Bronchial epithelial cell (primary cell): ENCODE data around the gene CC2D2B. TPM values are rescaled to one million over a fixed set of nuclear protein-coding genes. Genes with fewer than 3 reads are reported as not detected.
A peak's percentile ranks its signal among the peaks of the same experiment; 100 is the strongest.

ENCODE experiments used
- DNase-seq: peaks from one replicate; pipeline ENCODE4 v3.0.0-alpha.2; 2010; ENCODE audit warnings: low read depth
- FAIRE-seq: peaks from 2 replicates; lab custom pipeline; 2011; peaks lifted over from hg19 to GRCh38; lab: Jason Lieb, UNC
- H3K27me3 ChIP-seq: 2 replicates; pipeline ENCODE4 v1.5.1; 2011; ENCODE audit warnings: low read length; ENCODE audit not compliant: control insufficient read depth, insufficient read depth
- H3K36me3 ChIP-seq: 2 replicates; pipeline ENCODE4 v1.5.1; 2011; ENCODE audit warnings: low read length; ENCODE audit not compliant: control insufficient read depth, insufficient read depth
- H3K4me3 ChIP-seq: 2 replicates; pipeline ENCODE4 v1.5.1; 2011; ENCODE audit warnings: mild to moderate bottlenecking, low read depth, low read length, control low read depth
- total RNA-seq: library from RNA; depleted of rRNA; stranded (reverse); fragments of >200 nt; gene quantifications from 2 replicates; pipeline ENCODE4 v1.2.1, GENCODE V29; 2014
- TF ChIP-seq, protein P1 (sequence below): IDR thresholded peaks from 2 replicates; pipeline ENCODE4 v1.5.1; 2011; ENCODE audit warnings: mild to moderate bottlenecking, moderate library complexity, low read length, control low read depth, inconsistent platforms; ENCODE audit not compliant: insufficient read depth, severe bottlenecking

Gene CC2D2B
- total RNA-seq, 1 donor from 2014 or later: not detected

GRCh38 chr10:96072674-96073073, 164.9 kb downstream of the CC2D2B start:
- TF ChIP-seq, protein P1, sequence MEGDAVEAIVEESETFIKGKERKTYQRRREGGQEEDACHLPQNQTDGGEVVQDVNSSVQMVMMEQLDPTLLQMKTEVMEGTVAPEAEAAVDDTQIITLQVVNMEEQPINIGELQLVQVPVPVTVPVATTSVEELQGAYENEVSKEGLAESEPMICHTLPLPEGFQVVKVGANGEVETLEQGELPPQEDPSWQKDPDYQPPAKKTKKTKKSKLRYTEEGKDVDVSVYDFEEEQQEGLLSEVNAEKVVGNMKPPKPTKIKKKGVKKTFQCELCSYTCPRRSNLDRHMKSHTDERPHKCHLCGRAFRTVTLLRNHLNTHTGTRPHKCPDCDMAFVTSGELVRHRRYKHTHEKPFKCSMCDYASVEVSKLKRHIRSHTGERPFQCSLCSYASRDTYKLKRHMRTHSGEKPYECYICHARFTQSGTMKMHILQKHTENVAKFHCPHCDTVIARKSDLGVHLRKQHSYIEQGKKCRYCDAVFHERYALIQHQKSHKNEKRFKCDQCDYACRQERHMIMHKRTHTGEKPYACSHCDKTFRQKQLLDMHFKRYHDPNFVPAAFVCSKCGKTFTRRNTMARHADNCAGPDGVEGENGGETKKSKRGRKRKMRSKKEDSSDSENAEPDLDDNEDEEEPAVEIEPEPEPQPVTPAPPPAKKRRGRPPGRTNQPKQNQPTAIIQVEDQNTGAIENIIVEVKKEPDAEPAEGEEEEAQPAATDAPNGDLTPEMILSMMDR: no peak
- Histone ChIP-seq H3K4me3 (no peak overlapping the region), H3K27me3 (no peaks in the 10 kb centered on the region), H3K36me3 (no peaks in the 10 kb centered on the region)
- DNase-seq (peak; percentile 10), FAIRE-seq (no peak)

DNA sequence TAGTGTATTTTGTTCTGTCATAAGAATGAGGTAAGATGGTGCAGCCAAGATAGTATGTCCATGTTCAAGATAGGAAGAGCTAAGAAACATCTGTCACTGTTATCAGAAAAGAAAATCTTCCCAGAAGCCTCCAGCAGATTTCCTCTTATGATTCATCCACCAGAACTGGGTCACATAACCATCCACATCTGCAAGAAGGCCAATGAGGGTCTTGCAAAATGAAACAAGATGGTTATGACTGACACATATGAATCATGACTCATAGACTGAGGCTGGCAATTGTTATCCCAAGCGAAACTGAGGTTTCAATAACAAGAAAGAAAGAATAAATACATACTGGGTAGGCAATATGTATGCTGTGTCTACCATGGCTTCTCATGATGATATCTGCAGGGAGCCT, 165.9 kb downstream of the CC2D2B start:
- TF ChIP-seq, protein P1: no peak
- no peak overlapping the region for H3K4me3 ChIP-seq
- H3K27me3 ChIP-seq: no peaks in the 10 kb centered on the region
- FAIRE-seq: no peak
- peak; percentile 67 for DNase-seq
- no peaks in the 10 kb centered on the region for H3K36me3 ChIP-seq

GRCh38 chr10:96074776-96075175, 167.0 kb downstream of the CC2D2B start:
- TF ChIP-seq, protein P1: no peak
- FAIRE-seq: no peak

GRCh38 chr10:96075977-96076376, 168.2 kb downstream of the CC2D2B start:
- no peak overlapping the region for H3K4me3 ChIP-seq
- TF ChIP-seq, protein P1: no peak
- no peaks in the 10 kb centered on the region for H3K36me3 ChIP-seq
- H3K27me3 ChIP-seq: no peaks in the 10 kb centered on the region
- no peak for FAIRE-seq
- DNase-seq: no peak

More at GRCh38 chr10:96074776-96075175, 167.0 kb downstream of the CC2D2B start:
- no peak for DNase-seq
- Histone ChIP-seq H3K27me3 (no peaks in the 10 kb centered on the region), H3K36me3 (no peaks in the 10 kb centered on the region), H3K4me3 (no peak overlapping the region)

GRCh38 chr10:96077156-96077555, 169.4 kb downstream of the CC2D2B start:
- Histone ChIP-seq H3K36me3 (no peaks in the 10 kb centered on the region), H3K27me3 (no peaks in the 10 kb centered on the region), H3K4me3 (no peak overlapping the region)
- TF ChIP-seq, protein P1: no peak
- DNase-seq (no peak), FAIRE-seq (no peak)

DNA sequence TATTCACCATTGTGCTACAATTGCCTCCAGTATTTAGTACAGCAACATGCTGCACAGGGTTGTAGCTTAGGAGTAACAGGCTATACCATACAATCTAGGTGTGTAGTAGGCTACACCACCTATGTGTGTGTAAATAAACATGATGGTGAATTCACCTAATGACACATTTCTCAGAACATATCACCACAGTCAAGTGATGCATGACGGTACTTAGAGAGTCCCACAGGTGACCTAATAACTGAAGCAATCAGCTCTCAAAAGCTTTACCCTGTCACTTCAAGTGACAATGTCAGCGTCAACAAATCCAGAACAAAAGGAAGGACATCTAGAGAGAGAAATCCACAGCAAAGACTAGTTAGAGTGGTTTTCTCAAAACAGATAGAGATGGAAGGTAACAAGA, 174.4 kb downstream of the CC2D2B start:
- FAIRE-seq (no peak), DNase-seq (no peak)
- Histone ChIP-seq H3K4me3 (no peak overlapping the region), H3K27me3 (no peaks in the 10 kb centered on the region), H3K36me3 (no peaks in the 10 kb centered on the region)
- TF ChIP-seq, protein P1: no peak

Other genes starting within 250 kb of the CC2D2B start
- gene TCTN3, start 214.0 kb upstream of the CC2D2B start, total RNA-seq: 16.8 and 19.5 TPM in 2 replicates
- not detected in 2 replicates for gene ENTPD1, start 151.8 kb upstream of the CC2D2B start, total RNA-seq
- gene CCNJ, start 135.6 kb downstream of the CC2D2B start, total RNA-seq: 10.1 and 10.5 TPM in 2 replicates
- gene ZNF518A, start 222.3 kb downstream of the CC2D2B start, total RNA-seq: 21.1 and 26.2 TPM in 2 replicates